GM12872 (cell line): ENCODE data around the gene ARMC2.

Experiments used
- CTCF ChIP-seq: IDR thresholded peaks from 3 replicates; pipeline ENCODE4 v1.5.1; 2011; ENCODE audit warnings: low read depth, mild to moderate bottlenecking, low read length, moderate library complexity; ENCODE audit not compliant: insufficient read depth

ARMC2 gene

GRCh38 chr6:109009236-109009961 is 161.2 kb downstream of the ARMC2 start:
- 0 out of 3 replicates have a peak, but pooled peaks have one; percentile 1 for TF ChIP-seq CTCF

GRCh38 chr6:109009962-109010704 is 161.9 kb downstream of the ARMC2 start:
- TF ChIP-seq CTCF: no peak

GRCh38 chr6:109010705-109011102 is 162.5 kb downstream of the ARMC2 start:
- no peak for TF ChIP-seq CTCF

- TF ChIP-seq CTCF: no peak
Measured at GRCh38 chr6:109013656-109014305, 165.6 kb downstream of the ARMC2 start.

- TF ChIP-seq CTCF: no peak
Measured at GRCh38 chr6:109014606-109015005, 166.4 kb downstream of the ARMC2 start.

GRCh38 chr6:109015176-109015575 is 167.0 kb downstream of the ARMC2 start:
- TF ChIP-seq CTCF: no peak

GRCh38 chr6:109019911-109020310 is 171.7 kb downstream of the ARMC2 start:
- no peak for TF ChIP-seq CTCF
